Measurements from ENCODE around the gene SCYL1. TPM values are rescaled to one million over a fixed set of nuclear protein-coding genes. Genes with fewer than 3 reads are reported as not detected.
A peak's percentile ranks its signal among the peaks of the same experiment; 100 is the strongest.

SCYL1 gene
- total RNA-seq, 1 experiment from 2014 or later: 70.9 TPM

DNA sequence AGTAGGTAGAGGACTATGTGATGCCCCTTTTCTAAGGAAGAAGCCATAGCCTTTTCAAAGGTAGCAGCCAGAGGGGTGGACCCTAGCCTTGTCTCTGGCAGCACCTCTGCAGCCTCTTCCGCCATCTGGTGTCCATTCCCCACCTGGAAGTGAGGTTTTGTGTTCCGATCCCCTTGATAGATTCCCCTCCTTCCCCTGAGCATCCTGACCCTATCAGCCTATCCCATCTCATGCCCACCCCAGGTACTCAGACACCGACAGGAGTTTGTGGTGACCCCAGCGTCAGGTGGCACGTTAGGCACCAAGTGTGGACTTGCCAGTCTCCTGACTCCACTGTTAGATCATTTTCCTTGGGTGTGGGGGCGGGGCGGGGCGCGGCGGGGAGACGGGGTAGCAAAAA, 47.1 kb downstream of the SCYL1 start:
- peak; percentile 77 for DNase-seq (ENCODE audit: unreplicated experiment)
- peak overlapping the region; percentile 97 for H3K4me3 Mint-ChIP-seq (ENCODE audit: unreplicated experiment)
- TF ChIP-seq, protein P1, sequence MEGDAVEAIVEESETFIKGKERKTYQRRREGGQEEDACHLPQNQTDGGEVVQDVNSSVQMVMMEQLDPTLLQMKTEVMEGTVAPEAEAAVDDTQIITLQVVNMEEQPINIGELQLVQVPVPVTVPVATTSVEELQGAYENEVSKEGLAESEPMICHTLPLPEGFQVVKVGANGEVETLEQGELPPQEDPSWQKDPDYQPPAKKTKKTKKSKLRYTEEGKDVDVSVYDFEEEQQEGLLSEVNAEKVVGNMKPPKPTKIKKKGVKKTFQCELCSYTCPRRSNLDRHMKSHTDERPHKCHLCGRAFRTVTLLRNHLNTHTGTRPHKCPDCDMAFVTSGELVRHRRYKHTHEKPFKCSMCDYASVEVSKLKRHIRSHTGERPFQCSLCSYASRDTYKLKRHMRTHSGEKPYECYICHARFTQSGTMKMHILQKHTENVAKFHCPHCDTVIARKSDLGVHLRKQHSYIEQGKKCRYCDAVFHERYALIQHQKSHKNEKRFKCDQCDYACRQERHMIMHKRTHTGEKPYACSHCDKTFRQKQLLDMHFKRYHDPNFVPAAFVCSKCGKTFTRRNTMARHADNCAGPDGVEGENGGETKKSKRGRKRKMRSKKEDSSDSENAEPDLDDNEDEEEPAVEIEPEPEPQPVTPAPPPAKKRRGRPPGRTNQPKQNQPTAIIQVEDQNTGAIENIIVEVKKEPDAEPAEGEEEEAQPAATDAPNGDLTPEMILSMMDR (IDR thresholded peaks at IDR 0.05; ENCODE audit: unreplicated experiment): peak; percentile 70
- no peaks in the 10 kb centered on the region for H3K27me3 Mint-ChIP-seq (ENCODE audit: insufficient read depth, unreplicated experiment)
- H3K27ac Mint-ChIP-seq (ENCODE audit: low read depth, unreplicated experiment): peak overlapping the region; percentile 54
- H3K36me3 Mint-ChIP-seq (ENCODE audit: insufficient read depth, unreplicated experiment): peaks cover 55% of the 10 kb centered on the region
- intact Hi-C loops (cut with micrococcal nuclease): loop anchor here (1.0 kb wide), 1 partner anchor 32 kb away; no protein-coding TSS in a partner anchor
- ChIA-PET POLR2A (interaction anchor here (0.5 to 4.8 kb wide), 21 partner anchors 11 to 694 kb away, joined by 3 to 103 read pairs (median 5); partner anchors contain the start of genes BANF1, CCDC85B, CFL1 and EHD1), CTCF (interaction anchor here (0.6 to 3.2 kb wide), 17 partner anchors 9 to 190 kb away, joined by 3 to 51 read pairs (median 4); partner anchors contain the start of genes MAP3K11, PCNX3 and SLC25A45)
- BruUV-seq (replicated peaks): no TSS peak
- no peaks in the 10 kb centered on the region for H3K9me3 Mint-ChIP-seq (ENCODE audit: unreplicated experiment)
- peaks cover 38% of the 10 kb centered on the region for H3K4me1 Mint-ChIP-seq (ENCODE audit: insufficient read depth, unreplicated experiment)

DNA sequence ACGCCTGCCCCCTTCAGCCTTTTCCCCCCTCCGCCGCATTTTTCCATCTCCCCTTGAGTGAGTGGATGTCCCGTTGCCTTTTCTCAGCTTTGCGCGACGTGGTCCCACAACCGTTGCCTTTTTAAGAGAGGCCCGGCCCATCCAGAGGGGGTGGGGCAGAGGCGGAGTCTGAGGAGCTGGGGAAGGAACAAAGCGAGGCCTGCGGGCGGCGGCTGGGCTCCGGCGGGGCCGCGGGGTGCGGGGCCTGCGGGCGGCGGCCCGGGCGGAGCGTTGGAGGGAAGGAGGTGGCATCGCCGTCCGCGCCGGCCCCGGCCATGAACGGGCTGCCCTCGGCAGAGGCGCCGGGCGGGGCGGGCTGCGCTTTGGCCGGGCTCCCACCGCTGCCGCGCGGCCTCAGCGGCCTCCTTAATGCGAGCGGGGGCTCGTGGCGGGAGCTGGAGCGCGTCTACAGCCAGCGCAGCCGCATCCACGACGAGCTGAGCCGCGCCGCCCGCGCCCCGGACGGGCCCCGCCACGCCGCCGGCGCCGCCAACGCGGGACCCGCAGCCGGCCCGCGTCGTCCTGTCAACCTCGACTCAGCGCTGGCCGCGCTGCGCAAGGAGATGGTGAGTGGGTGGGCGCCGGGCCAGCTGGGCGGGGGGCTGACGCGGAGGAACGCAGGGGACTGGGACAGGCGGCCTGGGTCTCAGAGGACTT, 47.6 kb downstream of the SCYL1 start, which contains the start of gene FAM89B:
TSS of gene FAM89B (plus strand) at position 183 of the 696 bp plus-strand sequence. CDS start at position 315, 132 bp downstream.
- no TSS peak for BruUV-seq (replicated peaks)
- TF ChIP-seq, protein P1 (IDR thresholded peaks at IDR 0.05; ENCODE audit: unreplicated experiment): no peak
- intact Hi-C loops (cut with micrococcal nuclease): loop anchor here (1.0 kb wide), 1 partner anchor 32 kb away; no protein-coding TSS in a partner anchor
- CTCF ChIA-PET: interaction anchor here (0.6 to 3.2 kb wide), 14 partner anchors 8 to 324 kb away, joined by 3 to 51 read pairs (median 4); partner anchors contain the start of genes KCNK7, MAP3K11, PCNX3 and SLC25A45
- peaks cover 60% of the 10 kb centered on the region for H3K36me3 Mint-ChIP-seq (ENCODE audit: insufficient read depth, unreplicated experiment)
- H3K27ac Mint-ChIP-seq (ENCODE audit: low read depth, unreplicated experiment): peak within 1 kb of the TSS; percentile 54
- peaks cover 39% of the 10 kb centered on the region for H3K4me1 Mint-ChIP-seq (ENCODE audit: insufficient read depth, unreplicated experiment)
- H3K4me3 Mint-ChIP-seq (ENCODE audit: unreplicated experiment): peak within 1 kb of the TSS; percentile 97
- no peaks in the 10 kb centered on the region for H3K9me3 Mint-ChIP-seq (ENCODE audit: unreplicated experiment)
- DNase-seq (ENCODE audit: unreplicated experiment): peak; percentile 89
- POLR2A ChIA-PET: interaction anchor here (0.5 to 4.8 kb wide), 31 partner anchors 12 to 773 kb away, joined by 3 to 103 read pairs (median 4); partner anchors contain the start of genes CCDC85B, CFL1, EHD1 and MALAT1
- H3K27me3 Mint-ChIP-seq (ENCODE audit: insufficient read depth, unreplicated experiment): no peaks in the 10 kb centered on the region

DNA sequence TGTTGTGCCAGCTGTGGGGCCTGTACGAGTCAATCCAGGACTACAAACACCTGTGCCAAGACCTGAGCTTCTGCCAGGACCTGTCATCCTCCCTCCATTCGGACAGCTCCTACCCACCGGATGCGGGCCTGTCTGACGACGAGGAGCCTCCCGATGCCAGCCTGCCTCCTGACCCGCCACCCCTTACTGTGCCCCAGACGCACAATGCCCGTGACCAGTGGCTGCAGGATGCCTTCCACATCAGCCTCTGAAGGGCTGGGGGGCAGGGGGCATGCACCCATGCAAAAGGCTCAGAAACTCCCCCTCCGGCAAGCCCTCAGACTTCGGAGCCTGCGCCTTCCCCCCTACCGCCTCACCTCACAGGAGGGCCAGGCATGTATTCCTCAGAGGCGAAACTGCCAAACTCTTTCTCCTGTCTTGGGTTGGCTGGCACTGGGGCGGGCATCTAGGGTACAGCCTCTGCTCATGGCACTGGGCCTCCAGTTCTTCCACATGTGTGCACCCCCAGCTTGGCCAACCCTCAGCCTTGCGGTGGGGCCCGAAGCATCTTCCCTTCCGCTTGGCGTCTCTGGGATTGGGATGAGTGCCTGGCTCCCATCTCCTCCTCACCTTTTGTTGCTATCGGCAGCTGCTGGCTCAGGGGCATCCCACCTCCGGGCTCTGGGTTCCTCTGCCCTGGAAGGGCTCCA, 48.7 kb downstream of the SCYL1 start:
- Mint-ChIP-seq H3K27me3 (ENCODE audit: insufficient read depth, unreplicated experiment) (no peaks in the 10 kb centered on the region), H3K9me3 (ENCODE audit: unreplicated experiment) (no peaks in the 10 kb centered on the region), H3K27ac (ENCODE audit: low read depth, unreplicated experiment) (no peak overlapping the region), H3K4me3 (ENCODE audit: unreplicated experiment) (peak overlapping the region; percentile 97), H3K4me1 (ENCODE audit: insufficient read depth, unreplicated experiment) (peaks cover 43% of the 10 kb centered on the region), H3K36me3 (ENCODE audit: insufficient read depth, unreplicated experiment) (peaks cover 53% of the 10 kb centered on the region)
- POLR2A ChIA-PET: interaction anchor here (0.5 to 4.8 kb wide), 17 partner anchors 13 to 439 kb away, joined by 3 to 103 read pairs (median 4); partner anchors contain the start of genes CFL1, MALAT1, MAP3K11 and PCNX3
- TSS peak; percentile 0 for BruUV-seq (replicated peaks)
- no peak for DNase-seq (ENCODE audit: unreplicated experiment)
- intact Hi-C loops (cut with micrococcal nuclease): loop anchor here (1.0 kb wide), 1 partner anchor 15 kb away; no protein-coding TSS in a partner anchor
- CTCF ChIA-PET: interaction anchor here (0.8 to 3.2 kb wide), 11 partner anchors 13 to 323 kb away, joined by 3 to 51 read pairs (median 3); partner anchors contain the start of genes KCNK7 and PCNX3
- TF ChIP-seq, protein P1 (IDR thresholded peaks at IDR 0.05; ENCODE audit: unreplicated experiment): no peak

Data from MCF 10A (cell line).